IPS-11a (cell line): ENCODE measurements around the gene P2RY8.
"Not testable (repeated sequence)": the region's sequence is repeated elsewhere in the genome, so short reads cannot be mapped to it uniquely, and the experiment has no call there.

ENCODE experiments used
- H3K4me3 ChIP-seq: one replicate; pipeline ENCODE4 v1.5.1; 2013; ENCODE audit warnings: low read depth, low read length, control low read depth

Gene P2RY8

DNA sequence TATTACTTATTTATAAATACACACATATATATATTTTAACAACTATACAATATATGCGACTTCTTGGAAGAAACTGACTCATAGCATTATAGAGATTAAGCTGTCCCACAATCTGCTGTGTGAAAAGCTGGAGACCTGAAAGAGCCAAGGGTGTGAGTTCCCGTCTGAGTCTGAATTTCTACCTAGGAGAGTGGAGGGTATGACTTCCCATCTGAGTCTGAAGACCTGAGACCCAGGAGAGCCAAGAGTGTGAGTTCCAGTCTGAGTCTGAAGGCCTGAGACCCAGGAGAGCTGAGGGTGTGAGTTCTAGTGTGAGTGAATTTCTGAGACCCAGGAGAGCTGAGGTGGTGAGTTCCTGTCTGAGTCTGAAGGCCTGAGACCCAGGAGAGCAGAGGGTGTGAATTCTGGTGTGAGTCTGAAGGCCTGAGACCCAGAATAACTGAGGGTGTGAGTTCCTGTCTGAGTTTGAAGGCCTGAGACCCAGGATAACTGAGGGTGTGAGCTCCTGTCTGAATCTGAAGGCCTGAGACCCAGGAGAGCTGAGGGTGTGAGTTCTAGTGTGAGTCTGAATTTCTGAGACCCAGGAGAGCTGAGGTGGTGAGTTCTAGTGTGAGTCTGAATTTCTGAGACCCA, 8.9 kb upstream of the P2RY8 start:
- no peak overlapping the region for H3K4me3 ChIP-seq

DNA sequence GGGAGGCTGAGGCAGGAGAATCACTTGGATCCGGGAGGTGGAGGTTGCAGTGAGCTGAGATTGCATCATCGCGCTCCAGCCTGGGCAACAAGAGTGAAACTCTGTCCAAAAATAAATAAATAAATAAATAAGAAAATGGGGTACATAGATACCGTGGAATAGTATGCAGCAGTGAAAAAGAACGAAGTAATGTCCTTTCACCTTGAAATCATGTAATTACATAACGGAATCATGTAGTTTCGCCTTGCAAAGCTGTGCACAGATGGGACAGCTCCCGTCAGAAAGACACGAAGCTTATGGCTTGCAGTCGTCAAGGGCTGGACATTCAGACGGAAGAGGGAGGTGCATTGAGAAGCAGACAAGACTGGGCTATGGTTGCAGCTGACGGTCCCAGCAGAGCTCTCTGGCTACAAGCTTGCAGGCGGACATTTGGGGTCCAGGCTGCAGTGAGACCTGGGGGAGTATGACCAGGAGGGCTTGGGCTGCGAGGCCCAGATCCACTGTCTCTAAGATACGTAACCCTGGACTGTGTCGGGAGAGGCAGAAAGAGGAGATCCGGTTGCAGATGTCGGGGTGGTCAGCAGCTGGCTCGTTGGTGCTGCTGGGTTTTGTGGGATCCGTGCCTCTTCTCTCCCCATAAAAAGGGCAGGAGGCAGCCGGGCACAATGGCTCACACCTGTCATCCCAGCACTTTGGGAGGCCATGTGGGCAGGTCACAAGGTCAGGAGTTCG, 6.2 kb upstream of the P2RY8 start:
- H3K4me3 ChIP-seq, result no peak overlapping the region

DNA sequence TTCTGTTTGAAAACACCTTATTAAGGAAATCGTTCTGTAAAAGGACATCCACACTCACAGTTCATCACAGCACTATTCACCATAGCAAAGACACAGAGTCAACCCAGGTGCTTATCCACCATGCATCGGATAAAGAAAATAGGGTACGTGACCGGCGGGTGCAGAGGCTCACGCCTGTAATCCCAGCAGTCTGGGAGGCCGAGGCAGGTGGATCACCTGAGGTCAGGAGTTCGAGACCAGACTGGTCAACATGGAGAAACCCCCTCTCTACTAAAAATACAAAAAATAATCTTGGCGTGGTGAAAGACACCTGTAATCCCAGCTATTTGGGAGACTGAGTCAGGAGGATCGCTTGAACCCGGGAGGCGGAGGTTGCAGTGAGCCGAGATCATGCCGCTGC, 2.2 kb upstream of the P2RY8 start:
- H3K4me3 ChIP-seq, result not testable (repeated sequence)

DNA sequence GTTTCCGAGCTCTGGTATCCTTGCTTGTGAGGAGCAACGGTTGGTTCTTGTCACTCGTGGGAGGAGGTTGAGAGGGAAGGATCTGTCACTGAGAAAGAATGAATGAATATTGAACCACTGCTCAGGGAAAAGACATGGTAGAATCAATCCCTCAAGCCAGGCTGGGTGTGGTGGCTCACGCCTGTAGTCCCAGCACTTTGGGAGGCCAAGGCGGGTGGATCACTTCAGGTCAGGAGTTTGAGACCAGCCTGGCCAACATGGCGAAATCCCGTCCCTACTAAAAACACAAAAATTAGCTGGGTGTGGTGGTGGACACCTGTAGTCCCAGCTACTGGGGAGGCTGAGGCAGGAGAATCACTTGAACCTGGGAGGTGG, 718 bp upstream of the P2RY8 start:
- not testable (repeated sequence) for H3K4me3 ChIP-seq

DNA sequence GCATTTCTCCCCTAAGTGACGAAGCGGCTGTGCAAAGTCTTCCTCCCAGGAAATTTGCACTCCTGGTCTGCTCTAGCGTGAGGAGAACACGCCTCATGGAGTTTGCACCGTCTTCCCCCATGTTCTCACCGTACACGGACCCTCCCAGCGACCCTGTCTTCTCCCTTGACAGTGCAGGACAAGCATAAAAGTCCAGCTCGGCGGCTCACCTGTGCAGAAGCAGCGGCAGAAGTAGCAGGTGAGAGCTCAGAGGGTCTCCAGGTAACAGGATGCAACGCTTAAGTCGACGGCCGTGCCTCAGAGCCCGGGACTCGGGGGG, 314 bp downstream of the P2RY8 start:
- H3K4me3 ChIP-seq, result no peak overlapping the region

DNA sequence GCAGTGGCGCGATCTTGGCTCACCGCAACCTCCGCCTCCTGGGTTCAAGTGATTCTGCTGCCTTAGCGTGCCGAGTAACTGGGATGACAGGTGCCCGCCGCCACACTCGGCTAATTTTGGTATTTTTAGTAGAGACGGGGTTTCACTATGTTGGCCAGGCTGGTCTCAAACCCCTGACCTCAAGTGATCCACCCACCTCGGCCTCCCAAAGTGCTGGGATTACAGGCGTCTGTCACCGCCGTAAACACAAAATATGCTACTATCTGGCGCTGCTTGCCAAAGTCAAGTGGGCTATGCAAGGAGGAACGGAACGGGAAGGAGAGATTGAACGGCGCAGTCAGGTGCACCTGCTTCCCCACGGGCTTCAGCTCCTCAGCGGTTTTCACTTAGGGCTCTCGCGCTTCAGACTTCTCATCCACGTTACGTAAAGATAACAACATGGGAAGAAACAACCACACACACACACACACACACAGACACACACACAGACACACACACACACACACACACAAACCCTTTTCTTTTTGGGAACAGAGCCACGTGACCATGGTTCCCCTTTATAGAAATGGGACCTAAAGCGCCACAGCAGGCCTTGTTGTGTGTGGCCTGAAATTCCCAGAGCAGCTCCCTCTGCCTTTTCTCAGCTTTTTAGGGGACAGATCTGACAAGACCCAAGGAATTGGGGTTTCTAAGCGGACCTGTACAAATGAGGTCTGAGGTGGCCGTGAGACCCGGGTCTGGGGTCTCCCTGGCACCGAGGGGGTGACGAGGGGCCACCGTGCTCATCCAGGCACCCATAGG, 1.5 kb downstream of the P2RY8 start:
- H3K4me3 ChIP-seq, result no peak overlapping the region

DNA sequence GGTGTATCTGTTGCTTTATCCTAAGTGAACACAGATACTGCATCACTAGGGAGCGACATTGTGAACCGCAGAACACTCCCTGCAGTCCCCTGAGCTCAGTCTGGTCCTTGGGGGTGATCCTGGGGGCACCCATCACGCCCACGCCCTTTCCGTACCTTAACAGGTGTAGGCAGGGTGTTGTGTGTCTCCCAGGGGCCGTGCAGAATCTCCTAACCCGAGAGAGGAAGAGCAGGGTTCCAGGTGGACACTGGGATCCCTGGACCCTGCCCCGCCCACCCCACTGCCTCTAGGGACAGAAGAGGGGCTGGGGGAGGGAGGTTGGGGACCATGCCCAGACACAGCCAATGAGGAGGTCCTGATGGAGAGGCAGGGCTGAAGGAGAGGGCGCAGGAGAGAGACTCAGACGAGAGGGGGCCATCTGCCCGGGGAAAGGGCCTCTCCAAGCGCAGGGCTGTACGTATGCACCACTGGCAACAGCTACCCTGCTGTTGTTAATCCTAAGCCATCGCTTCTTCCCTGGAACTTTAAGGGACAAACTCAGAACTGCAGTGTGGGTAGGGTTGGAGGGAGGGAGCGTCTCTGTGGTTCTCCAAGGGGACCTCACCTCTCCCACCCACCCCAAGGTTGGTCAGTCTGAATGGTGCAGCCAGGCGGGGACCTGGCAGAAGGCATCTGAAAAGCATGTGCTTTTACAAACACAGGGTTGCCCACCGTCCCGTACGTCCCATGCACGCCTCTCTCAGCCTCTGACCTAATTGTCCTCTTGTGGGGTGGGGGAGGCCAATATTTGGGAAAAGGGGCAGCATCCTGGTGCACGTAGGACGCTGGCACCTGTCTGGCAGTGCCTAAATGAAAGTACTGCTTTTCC, 2.5 kb downstream of the P2RY8 start:
- no peak overlapping the region for H3K4me3 ChIP-seq

DNA sequence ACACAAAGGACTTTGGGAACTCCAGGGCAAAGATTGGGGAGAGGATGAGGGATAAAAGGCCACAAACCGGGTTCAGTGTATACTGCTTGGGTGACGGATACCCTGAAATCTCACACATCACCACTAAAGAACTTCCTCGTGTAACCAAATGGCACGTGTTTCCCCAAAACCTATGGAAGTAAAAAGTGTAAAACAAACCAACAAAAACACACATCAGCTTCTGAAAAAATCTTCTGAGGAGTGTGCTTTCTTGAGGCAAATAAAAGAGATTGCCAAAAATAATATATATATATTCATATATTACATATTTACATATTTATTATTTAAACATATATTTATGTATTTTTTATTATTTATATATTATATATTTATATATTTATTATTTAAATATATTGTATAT, 3.9 kb downstream of the P2RY8 start:
- H3K4me3 ChIP-seq, result no peak overlapping the region

DNA sequence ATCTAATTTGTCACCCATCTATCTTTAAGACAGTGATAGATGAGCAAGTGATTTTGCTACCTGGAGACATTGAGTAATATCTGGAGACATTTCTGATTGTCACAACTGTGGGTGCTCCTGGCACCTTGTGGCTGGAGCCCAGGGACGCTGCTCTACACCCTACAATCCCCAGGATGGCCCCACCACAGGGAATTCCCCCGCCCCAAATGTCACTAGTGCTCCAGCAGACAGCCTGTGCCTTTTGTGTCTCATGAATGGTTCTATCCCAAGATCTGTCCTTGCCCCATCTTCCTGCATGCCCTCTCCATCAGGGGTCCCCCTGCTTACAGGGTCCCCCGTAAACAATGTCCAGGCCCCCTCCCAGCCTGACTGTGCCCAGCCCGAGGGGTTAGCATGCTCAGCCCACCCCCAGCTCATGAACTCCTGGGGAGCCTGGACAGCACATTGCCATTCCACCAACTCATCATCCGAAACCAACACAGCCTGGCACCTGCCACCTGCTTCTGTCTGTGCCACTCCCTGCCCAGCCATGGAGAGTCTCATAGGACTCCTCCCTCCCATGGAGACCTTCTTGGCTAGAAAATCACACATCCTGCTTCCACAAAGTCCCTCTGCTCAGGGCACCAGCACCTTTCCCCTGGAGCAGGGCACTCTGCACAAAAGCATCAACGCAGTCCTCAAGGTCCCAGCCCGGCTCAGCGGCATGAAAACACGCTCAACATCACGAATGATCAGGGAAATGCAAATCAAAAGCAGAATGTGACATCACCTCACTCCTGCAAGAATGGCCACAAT, 5.7 kb downstream of the P2RY8 start:
- H3K4me3 ChIP-seq, result no peak overlapping the region

DNA sequence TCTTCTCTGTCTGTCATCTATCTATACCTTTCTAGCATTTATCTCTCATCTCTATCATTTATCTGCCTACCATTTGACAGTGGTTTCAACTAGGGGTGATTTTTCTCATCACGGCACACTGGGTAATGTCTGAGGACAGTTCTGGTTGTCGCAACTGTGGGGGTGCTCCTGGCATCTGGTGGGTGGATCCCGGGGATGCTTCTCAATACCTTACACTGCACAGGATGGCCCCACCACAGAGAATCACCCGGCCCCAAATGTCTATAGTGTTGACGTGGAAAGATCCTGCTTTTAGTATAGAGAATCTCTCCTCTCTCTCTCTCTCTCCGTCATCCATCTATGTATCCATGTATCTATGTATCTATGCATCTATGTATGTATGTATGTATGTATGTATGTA, 7.2 kb downstream of the P2RY8 start:
- no peak overlapping the region for H3K4me3 ChIP-seq

DNA sequence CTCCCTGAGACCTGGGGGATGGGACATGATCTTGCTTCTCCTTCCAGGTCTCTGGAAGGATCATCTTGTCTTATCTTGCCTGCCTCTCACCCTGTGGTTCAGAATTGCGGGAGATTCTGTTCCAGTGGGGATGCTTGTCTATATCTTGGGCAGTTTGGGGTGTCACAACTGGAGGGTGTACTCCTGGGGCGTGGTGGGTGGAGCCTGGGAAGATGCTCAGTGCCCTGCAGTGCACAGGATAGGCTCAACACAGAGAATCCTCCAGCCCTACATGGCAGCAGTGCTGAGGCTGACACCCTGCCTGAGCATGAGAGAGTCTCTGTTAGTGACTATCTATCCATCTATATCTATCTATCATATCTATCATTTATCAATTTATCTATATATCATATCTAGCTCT, 7.7 kb downstream of the P2RY8 start:
- H3K4me3 ChIP-seq, result no peak overlapping the region

DNA sequence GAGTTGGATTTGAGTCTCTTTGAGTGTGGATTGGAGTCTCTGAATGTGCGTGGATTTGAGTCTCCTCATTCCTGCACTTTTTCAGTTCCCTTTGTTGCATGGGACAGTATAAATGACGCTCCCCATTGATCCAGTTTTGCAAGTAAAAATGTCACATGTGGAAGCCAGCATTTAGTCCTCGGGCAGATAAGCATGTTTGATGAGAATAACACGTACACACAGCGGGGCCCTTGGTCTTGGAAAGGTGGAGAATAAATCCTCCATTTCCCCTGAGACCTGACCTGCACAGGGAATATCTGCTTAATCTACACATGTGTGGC, 8.1 kb downstream of the P2RY8 start:
- no peak overlapping the region for H3K4me3 ChIP-seq

DNA sequence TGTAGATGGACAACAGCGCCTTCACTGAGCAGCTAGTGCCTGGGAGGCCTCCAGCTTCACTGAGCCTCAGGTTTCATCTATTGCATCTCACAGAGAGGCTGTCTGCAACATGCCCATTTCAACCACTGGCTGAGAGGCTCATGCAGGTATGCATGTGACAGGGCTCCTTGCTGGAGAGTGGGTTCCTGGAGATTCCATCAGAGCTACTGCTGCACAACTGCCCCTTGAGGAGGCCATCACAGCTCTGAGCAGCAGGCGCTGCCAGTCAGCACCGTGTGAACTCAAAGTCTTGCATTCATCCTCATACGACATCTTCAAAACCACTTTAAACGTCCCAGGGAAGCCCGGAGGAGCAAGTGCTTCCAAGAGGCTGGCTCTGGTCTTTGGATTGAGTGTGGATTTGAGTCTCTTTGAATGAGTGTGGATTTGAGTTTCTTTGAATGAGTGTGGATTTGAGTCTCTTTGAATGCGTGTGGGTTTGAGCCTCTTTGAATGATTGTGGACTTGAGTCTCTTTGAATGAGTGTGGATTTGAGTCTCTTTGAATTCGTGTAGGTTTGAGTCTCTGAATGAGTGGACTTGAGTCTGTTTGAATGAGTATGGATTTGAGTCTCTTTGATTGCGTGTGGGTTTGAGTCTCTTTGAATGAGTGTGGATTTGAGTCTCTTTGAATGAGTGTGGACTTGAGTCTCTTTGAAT, 8.7 kb downstream of the P2RY8 start:
- H3K4me3 ChIP-seq, result no peak overlapping the region

DNA sequence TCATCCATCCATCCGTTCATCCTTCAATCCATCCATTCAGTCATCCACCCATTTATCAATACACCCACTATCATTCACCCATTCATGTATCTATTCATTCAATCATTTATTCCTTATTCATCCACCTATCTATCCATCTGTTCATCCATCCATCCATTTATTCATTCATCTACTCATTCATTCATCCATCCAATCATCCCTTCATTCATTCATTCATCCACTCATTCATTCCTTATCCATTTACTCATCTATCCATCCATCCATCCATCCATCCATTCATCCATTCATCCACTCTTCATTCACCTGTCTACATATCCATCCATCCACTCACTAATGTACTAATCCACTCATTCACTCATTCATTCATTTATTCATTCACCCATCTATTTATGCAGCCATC, 9.5 kb downstream of the P2RY8 start:
- H3K4me3 ChIP-seq, result no peak overlapping the region

DNA sequence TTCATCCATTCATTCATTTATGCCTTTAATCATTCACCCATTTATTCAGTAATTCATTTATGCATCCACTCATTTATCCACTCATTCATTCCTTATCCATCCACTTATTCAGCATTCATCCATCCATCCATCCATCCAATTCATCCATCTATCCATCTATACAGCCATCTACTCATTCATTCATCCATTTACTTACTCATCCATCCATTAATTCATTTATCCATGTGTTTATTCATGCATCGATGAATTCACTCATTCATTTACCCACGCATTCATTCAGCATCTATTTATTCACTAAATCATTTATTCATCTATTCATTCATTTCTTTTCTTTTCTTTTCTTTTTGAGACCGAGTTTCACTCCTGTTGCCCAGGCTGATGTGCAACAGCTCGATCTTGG, 10.4 kb downstream of the P2RY8 start:
- no peak overlapping the region for H3K4me3 ChIP-seq

DNA sequence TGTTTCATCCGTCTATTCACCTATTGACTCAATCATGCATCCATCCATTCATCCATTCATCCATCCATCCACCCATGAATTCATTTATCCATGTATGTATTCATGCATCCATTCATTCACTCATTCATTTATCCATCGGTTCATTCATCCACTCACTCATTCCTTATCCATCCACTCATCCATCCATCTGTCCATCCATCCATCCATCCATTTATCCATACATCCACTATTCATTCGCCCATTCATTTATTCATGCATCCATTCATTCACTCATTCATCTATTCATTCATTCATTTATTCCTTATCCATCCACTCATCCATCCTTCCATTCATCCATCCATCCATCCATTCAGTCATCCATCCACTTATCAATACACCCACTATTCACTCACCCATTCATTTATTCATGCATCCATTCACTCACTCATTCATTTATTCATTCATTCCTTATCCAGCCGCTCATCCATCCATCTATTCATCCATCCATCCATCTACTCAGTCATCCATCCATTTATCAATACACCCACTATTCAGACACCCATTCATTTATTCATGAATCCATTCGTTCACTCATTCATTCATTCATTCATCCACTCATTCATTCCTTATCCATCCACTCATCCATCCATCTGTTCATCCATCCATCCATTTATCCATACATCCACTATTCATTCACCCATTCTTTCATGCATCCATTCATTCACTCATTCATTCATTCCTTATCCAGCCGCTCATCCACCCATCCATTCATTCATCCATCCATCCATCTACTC, 11.2 kb downstream of the P2RY8 start:
- H3K4me3 ChIP-seq, result no peak overlapping the region

DNA sequence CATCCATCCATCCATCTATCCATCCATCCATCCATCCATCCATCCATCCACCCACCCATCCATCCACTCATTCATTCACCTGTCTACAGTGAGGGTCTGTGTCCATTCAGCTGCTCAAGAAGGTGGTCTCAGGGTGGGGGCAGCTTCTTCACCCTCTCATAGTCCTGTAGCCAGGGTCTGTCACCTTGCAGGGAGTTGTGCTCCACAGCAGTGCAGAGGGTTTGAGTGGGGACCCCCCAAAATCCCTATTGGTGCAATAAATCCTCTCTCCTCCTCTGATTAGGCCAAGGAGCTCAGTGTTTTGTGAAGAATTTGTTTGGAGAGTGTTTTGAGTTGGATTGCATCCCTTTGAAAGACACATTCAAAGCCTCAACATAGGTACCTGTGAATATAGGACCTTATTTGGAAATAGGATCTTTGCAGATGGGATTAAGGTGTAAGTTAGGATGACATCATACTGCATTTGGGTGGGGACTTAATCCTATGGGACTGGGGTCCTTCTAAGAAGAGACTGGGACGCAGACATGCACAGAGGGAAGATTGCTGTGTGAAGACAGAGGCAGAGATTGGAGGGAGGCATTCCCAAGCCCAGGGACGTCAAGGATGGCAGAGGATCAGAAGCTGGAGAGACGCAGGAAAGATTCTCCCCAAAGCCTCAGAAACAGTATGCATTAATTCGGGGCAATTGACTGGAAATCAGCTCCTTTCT, 12.0 kb downstream of the P2RY8 start:
- no peak overlapping the region for H3K4me3 ChIP-seq

DNA sequence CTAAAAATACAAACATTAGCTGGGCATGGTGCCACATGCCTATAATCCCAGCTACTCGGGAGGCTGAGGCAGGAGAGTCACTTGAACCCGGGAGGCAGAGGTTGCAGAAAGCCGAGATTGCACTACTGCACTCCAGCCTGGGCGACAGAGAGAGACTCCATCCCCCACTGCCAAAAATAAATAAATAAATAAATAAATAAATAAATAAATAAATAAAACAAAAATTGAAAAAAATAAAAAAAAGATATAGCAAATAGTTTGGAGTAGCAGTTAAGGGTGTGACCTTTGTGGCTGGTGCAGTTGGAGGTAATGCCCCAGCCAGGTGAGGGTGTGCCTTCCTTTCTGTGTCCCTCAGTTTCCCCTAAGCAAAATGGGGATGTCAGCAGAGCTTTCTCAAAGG, 14.1 kb downstream of the P2RY8 start:
- not testable (repeated sequence) for H3K4me3 ChIP-seq

DNA sequence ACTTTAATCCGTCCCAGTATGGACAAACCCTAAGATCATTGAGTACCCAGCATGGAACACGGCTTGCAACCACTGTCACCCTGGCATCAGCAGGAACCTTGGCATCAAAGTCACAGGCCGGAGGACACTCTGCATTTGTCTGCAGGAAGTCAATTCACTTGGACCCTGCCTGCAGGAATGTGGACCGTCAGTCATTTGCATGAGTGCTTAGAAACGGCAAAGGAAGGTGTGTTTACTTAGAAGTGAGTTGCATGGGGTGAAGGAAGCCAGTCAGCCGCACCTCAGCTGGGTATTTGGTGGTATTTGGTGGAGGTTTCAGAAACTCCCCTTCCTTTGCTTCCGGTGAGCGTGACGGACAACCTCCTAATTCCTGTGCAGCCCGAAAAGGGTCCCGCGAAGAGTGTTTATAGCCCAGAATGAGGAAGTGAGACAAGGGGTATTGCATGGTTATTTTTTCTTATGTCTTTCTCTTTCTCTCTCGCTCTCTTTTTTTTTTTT, 15.5 kb downstream of the P2RY8 start:
- H3K4me3 ChIP-seq, result no peak overlapping the region
